HCT116 (cell line): ENCODE measurements around the gene MEIOSIN. TPM values are rescaled to one million over a fixed set of nuclear protein-coding genes. Genes with fewer than 3 reads are reported as not detected.
"Not testable (repeated sequence)": the region's sequence is repeated elsewhere in the genome, so short reads cannot be mapped to it uniquely, and the experiment has no call there.

ENCODE experiments used
- ATAC-seq: fragments of 200-7000 bp; cut with Tn5 transposase; 2 replicates; pipeline ENCODE4 v1.9.1; 2020; ENCODE audit warnings: mild to moderate bottlenecking, moderate library complexity
- BruUV-seq: library from RNA; stranded (reverse); fragments of 400-500 nt; replicated peaks from 2 replicates; lab custom pipeline; 2021; lab: Mats Ljungman, UMichigan
- CTCF ChIA-PET: fragments of 300-600 bp; sonication (Branson Sonifier 250); formaldehyde crosslinking; loops from one replicate; lab custom pipeline; 2021; ENCODE audit warnings: antibody characterized with exemption; lab: Charles Lee
- POLR2A ChIA-PET: fragments of 300-600, 350-600 bp; sonication (Branson Sonifier 250); formaldehyde crosslinking; loops from one replicate; lab custom pipeline; 2021; ENCODE audit warnings: antibody characterized with exemption; lab: Charles Lee
- RAD21 ChIA-PET, 2 experiments: fragments of 300-600 bp; sonication (Branson Sonifier 250); formaldehyde crosslinking; loops; one replicate each; lab custom pipeline; 2023; ENCODE audit warnings: low total read pairs in 2 of 2; ENCODE audit not compliant: uncharacterized antibody in 2 of 2, unreplicated experiment in 2 of 2, low non-redundant PET in 1 of 2; lab: Charles Lee
- DNase-seq: peaks from one replicate; pipeline ENCODE4 v3.0.0-alpha.2; 2010; ENCODE audit warnings: low read depth, low spot score
- H2AFZ ChIP-seq: fragments of 200-600 bp; shearing (Covaris generic), sonication (generic); 2 replicates; pipeline ENCODE4 v1.6.1; 2017; ENCODE audit warnings: low read depth, mixed run types, mixed read lengths, antibody characterized with exemption, low read length; ENCODE audit not compliant: poor library complexity, severe bottlenecking
- H3K27ac ChIP-seq: 2 replicates; pipeline ENCODE4 v1.5.1; 2012; ENCODE audit warnings: low read depth, low read length
- H3K27me3 ChIP-seq: fragments of 200-600 bp; sonication (generic); 2 replicates; pipeline ENCODE4 v1.6.1; 2016; ENCODE audit warnings: mixed run types, low read length, mixed read lengths; ENCODE audit not compliant: insufficient read depth
- H3K36me3 ChIP-seq, 2 experiments: fragments of 200-500 bp in 1 of 2; fragments of 200-600 bp in 1 of 2; sonication (Bioruptor generic) in 1 of 2; sonication (generic) in 1 of 2; 2 replicates each; pipeline versions ENCODE4 v1.5.1 to v1.6.1; 2014 to 2016; ENCODE audit warnings: low read length in 2 of 2, inconsistent platforms in 1 of 2, mixed read lengths in 1 of 2, mixed run types in 1 of 2; ENCODE audit not compliant: insufficient read depth in 2 of 2, control insufficient read depth in 1 of 2
- H3K4me1 ChIP-seq, 2 experiments: fragments of 200-600 bp in 1 of 2; sonication (generic) in 1 of 2; 2 replicates each; pipeline versions ENCODE4 v1.5.1 to v1.6.1; 2012 to 2017; ENCODE audit warnings: low read length in 2 of 2, inconsistent platforms in 1 of 2, mild to moderate bottlenecking in 1 of 2, mixed read lengths in 1 of 2, mixed run types in 1 of 2, moderate library complexity in 1 of 2; ENCODE audit not compliant: insufficient read depth in 2 of 2, control insufficient read depth in 1 of 2
- H3K4me2 ChIP-seq: fragments of 200-600 bp; sonication (generic); 2 replicates; pipeline ENCODE4 v1.6.1; 2017; ENCODE audit warnings: mixed run types, low read length, mixed read lengths
- H3K4me3 ChIP-seq, 2 experiments: fragments of 200-600 bp in 1 of 2; sonication (generic) in 1 of 2; replicated peaks in 1 of 2; 2 replicates each; pipeline ENCODE4 v1.5.1; 2011 to 2016; ENCODE audit warnings: low read length in 2 of 2, control low read depth in 1 of 2, low read depth in 1 of 2, mild to moderate bottlenecking in 1 of 2, mixed read lengths in 1 of 2, mixed run types in 1 of 2
- H3K79me2 ChIP-seq: fragments of 200-600 bp; sonication (generic); 2 replicates; pipeline ENCODE4 v1.6.1; 2017; ENCODE audit warnings: mild to moderate bottlenecking, mixed run types, low read length, moderate library complexity, mixed read lengths; ENCODE audit not compliant: insufficient read depth
- H3K9ac ChIP-seq: fragments of 200-600 bp; sonication (generic); 2 replicates; pipeline ENCODE4 v1.6.1; 2016; ENCODE audit warnings: low read length, mixed read lengths
- H3K9me2 ChIP-seq: fragments of 200-600 bp; sonication (generic), shearing (Covaris generic); 2 replicates; pipeline ENCODE4 v1.6.1; 2017; ENCODE audit warnings: mixed run types, mild to moderate bottlenecking, moderate library complexity; ENCODE audit not compliant: insufficient read depth
- H3K9me3 ChIP-seq, 2 experiments: fragments of 200-500 bp in 1 of 2; fragments of 200-600 bp in 1 of 2; sonication (Bioruptor generic) in 1 of 2; sonication (generic) in 1 of 2; 2 replicates each; pipeline ENCODE4 v1.6.1; 2014 to 2017; ENCODE audit warnings: low read length in 2 of 2, mixed read lengths in 2 of 2, inconsistent platforms in 1 of 2, low read depth in 1 of 2, mild to moderate bottlenecking in 1 of 2, mixed run types in 1 of 2, moderate library complexity in 1 of 2; ENCODE audit not compliant: control insufficient read depth in 1 of 2, insufficient read depth in 1 of 2
- H4K20me1 ChIP-seq: fragments of 200-600 bp; sonication (generic), shearing (Covaris generic); 2 replicates; pipeline ENCODE4 v1.6.1; 2017; ENCODE audit warnings: mixed run types, mild to moderate bottlenecking, moderate library complexity; ENCODE audit not compliant: insufficient read depth
- CBX3 ChIP-seq: IDR thresholded peaks from 2 replicates; pipeline ENCODE4 v1.6.1; 2012; ENCODE audit warnings: low read depth
- EZH2 ChIP-seq: fragments of 200-600 bp; sonication (generic); IDR thresholded peaks from 2 replicates; pipeline ENCODE4 v1.6.1; 2017; ENCODE audit warnings: antibody characterized with exemption, mixed run types
- RAD21 ChIP-seq: IDR thresholded peaks from 2 replicates; pipeline ENCODE4 v1.6.1; 2012; ENCODE audit warnings: low read depth, mild to moderate bottlenecking
- SP1 ChIP-seq: IDR thresholded peaks from 2 replicates; pipeline ENCODE4 v1.6.1; 2012; ENCODE audit warnings: low read depth
- intact Hi-C: fragments of 100-400 bp; cut with micrococcal nuclease; formaldehyde crosslinking; loops from 2 replicates; pipeline ENCODE4 v1.10.0; 2022
- total RNA-seq: library from RNA; stranded (reverse); gene quantifications from one replicate; pipeline ENCODE4 v1.2.1, GENCODE V29; 2021; ENCODE audit not compliant: unreplicated experiment
- TF ChIP-seq, protein P1 (sequence below), 3 experiments: fragments of 200-600 bp in 1 of 3; sonication (generic) in 1 of 3; IDR thresholded peaks in 2 of 3; conservative IDR thresholded peaks in 1 of 3; 2 replicates each; pipeline ENCODE4 v1.5.1; 2012 to 2017; ENCODE audit warnings: low read depth in 2 of 3, low read length in 2 of 3, antibody characterized with exemption in 1 of 3, borderline replicate concordance in 1 of 3, control low read depth in 1 of 3, mild to moderate bottlenecking in 1 of 3, mixed read lengths in 1 of 3, mixed run types in 1 of 3, moderate library complexity in 1 of 3; ENCODE audit not compliant: insufficient read depth in 1 of 3

Gene MEIOSIN
- total RNA-seq, 1 experiment from 2014 or later, result 2.1 TPM

DNA sequence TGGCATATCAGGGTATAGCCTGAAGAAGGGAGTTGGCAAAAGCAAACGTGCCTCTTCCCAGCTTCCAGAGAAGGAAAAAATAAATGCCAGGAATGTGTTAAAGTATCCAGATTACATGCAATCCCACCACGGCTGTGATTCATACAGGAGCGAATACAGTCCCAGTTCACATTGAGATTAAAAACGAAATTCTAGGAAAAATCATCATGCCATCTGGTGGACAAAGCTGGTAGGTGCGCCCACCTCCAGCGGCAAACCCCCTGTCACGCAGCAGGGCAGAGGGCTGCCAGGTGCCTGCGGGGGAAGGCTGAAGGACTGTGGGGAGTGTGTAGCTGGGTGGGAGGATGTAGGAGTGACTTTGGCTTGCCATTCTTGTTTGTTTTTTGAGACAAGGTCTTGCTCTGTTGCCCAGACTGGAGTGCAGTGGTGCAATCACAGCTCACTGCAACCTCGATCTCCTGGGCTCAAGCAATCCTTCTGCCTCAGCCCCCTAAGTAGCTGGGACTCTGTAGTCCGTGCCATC lies 65.8 kb downstream of the MEIOSIN start:
- H3K9me3 ChIP-seq, result no peaks in the 10 kb centered on the region
- BruUV-seq, result no TSS peak
- H3K79me2 ChIP-seq, result no peaks in the 10 kb centered on the region
- H2AFZ ChIP-seq, result peak overlapping the region; percentile 95
- no peak overlapping the region for H3K4me3 ChIP-seq
- no peaks in the 10 kb centered on the region for H3K36me3 ChIP-seq
- no peaks in the 10 kb centered on the region for H3K9me2 ChIP-seq
- TF ChIP-seq, protein P1, sequence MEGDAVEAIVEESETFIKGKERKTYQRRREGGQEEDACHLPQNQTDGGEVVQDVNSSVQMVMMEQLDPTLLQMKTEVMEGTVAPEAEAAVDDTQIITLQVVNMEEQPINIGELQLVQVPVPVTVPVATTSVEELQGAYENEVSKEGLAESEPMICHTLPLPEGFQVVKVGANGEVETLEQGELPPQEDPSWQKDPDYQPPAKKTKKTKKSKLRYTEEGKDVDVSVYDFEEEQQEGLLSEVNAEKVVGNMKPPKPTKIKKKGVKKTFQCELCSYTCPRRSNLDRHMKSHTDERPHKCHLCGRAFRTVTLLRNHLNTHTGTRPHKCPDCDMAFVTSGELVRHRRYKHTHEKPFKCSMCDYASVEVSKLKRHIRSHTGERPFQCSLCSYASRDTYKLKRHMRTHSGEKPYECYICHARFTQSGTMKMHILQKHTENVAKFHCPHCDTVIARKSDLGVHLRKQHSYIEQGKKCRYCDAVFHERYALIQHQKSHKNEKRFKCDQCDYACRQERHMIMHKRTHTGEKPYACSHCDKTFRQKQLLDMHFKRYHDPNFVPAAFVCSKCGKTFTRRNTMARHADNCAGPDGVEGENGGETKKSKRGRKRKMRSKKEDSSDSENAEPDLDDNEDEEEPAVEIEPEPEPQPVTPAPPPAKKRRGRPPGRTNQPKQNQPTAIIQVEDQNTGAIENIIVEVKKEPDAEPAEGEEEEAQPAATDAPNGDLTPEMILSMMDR (IDR thresholded peaks at IDR 0.05 in 2 of 3, conservative IDR thresholded peaks at IDR 0.05 in 1 of 3; ENCODE audit: borderline replicate concordance in 1 of 3, insufficient read depth in 1 of 3, low read depth in 2 of 3, low read length in 2 of 3), result peak; percentile 79 to 85 (median 81)
- no peak for TF ChIP-seq SP1
- no peak for TF ChIP-seq EZH2
- peak; percentile 79 for TF ChIP-seq RAD21
- TF ChIP-seq CBX3, result no peak
- no peaks in the 10 kb centered on the region for H3K27me3 ChIP-seq
- no peak overlapping the region for H3K27ac ChIP-seq
- H4K20me1 ChIP-seq, result no peaks in the 10 kb centered on the region
- ChIA-PET POLR2A (interaction anchor here (1.7 kb wide), 1 partner anchor 29 kb away, joined by 9 read pairs; the partner anchor contains the start of gene SIX5), CTCF (interaction anchor here (0.7 to 3.9 kb wide), 11 partner anchors 10 to 278 kb away, joined by 3 to 54 read pairs (median 5); partner anchors contain the start of genes DMPK, FOXA3 and SIX5), RAD21 (interaction anchor here (0.9 to 1.9 kb wide), 2 partner anchors 29 kb away, joined by 7 to 8 read pairs; partner anchors contain the start of gene SIX5 (in 1 of the 2))
- no peak overlapping the region for H3K9ac ChIP-seq
- peak overlapping the region; percentile 60 for H3K4me2 ChIP-seq
- ATAC-seq (peak; percentile 92), DNase-seq (no peak)
- intact Hi-C loops, result loop anchor here (1.0 kb wide), 1 partner anchor 29 kb away; no protein-coding TSS in a partner anchor
- H3K4me1 ChIP-seq, result peaks cover 0 to 18% of the 10 kb centered on the region in 2 experiments; a peak in 2 of 4 replicates

DNA sequence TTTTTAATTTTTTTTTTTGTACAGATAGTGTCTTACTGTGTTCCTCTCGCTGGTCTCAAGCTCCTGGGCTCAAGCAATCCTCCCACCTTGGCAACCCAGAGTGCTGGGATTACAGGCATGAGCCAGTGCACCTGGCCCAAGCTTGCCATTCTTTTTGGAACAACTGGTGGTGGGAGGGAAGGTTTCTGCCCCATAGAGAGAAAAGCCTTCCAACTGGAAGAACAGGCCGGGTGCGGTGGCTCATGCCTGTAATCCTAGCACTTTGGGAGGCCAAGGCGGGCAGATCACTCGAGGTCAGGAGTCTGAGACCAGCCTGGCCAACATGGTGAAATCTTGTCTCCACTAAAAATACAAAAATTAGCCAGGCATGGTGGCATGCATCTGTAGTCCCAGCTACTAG lies 66.3 kb downstream of the MEIOSIN start:
- DNase-seq, H3K36me3 ChIP-seq, H4K20me1 ChIP-seq, H3K4me3 ChIP-seq, BruUV-seq, H3K27ac ChIP-seq, H2AFZ ChIP-seq, H3K79me2 ChIP-seq, H3K9ac ChIP-seq, H3K9me2 ChIP-seq, H3K9me3 ChIP-seq, H3K27me3 ChIP-seq, H3K4me2 ChIP-seq: not testable (repeated sequence)
- ATAC-seq, result 0 out of 2 replicates have a peak, but pooled peaks have one; percentile 4
- RAD21 ChIA-PET, result interaction anchor here (0.9 to 1.9 kb wide), 2 partner anchors 29 to 30 kb away, joined by 7 to 8 read pairs; partner anchors contain the start of gene SIX5 (in 1 of the 2)
- intact Hi-C loops, result loop anchor here (1.0 kb wide), 1 partner anchor 29 kb away; no protein-coding TSS in a partner anchor
- CTCF ChIA-PET, result interaction anchor here (0.7 to 3.9 kb wide), 10 partner anchors 14 to 278 kb away, joined by 3 to 54 read pairs (median 6); partner anchors contain the start of genes DMPK, FOXA3 and SIX5
- H3K4me1 ChIP-seq, result peaks cover 0 to 18% of the 10 kb centered on the region in 2 experiments; a peak in 2 of 4 replicates
- POLR2A ChIA-PET, result interaction anchor here (1.7 kb wide), 1 partner anchor 30 kb away, joined by 9 read pairs; the partner anchor contains the start of gene SIX5
